HepG2 (cell line): ENCODE data around the gene DNAJC5. TPM values are rescaled to one million over a fixed set of nuclear protein-coding genes. Genes with fewer than 3 reads are reported as not detected.

Source experiments
- ARID2 ChIP-seq: sonication (generic); formaldehyde crosslinking; IDR thresholded peaks from 2 replicates; pipeline ENCODE4 v1.8.1; 2022; ENCODE audit warnings: mild to moderate bottlenecking, missing genetic modification reagents, borderline replicate concordance
- KIAA2018 ChIP-seq: sonication (generic); formaldehyde crosslinking; IDR thresholded peaks from 2 replicates; pipeline ENCODE4 v1.5.0; 2020; ENCODE audit warnings: mild to moderate bottlenecking, missing genetic modification reagents, borderline replicate concordance
- NKX3-1 ChIP-seq: sonication (generic); formaldehyde crosslinking; IDR thresholded peaks from 2 replicates; pipeline ENCODE4 v1.5.0; 2020; ENCODE audit warnings: missing genetic modification reagents
- POLR2G ChIP-seq: fragments of 200-400 bp; formaldehyde crosslinking; IDR thresholded peaks from 2 replicates; pipeline ENCODE4 v1.6.1; 2018; ENCODE audit warnings: mild to moderate bottlenecking, low read depth, low read length, moderate library complexity
- TERF1 ChIP-seq: sonication (generic); formaldehyde crosslinking; IDR thresholded peaks from 2 replicates; pipeline ENCODE4 v1.8.0; 2022; ENCODE audit warnings: mild to moderate bottlenecking, missing genetic modification reagents, moderate library complexity
- ZBTB2 ChIP-seq: sonication (generic); formaldehyde crosslinking; IDR thresholded peaks from 2 replicates; pipeline ENCODE4 v1.8.0; 2022; ENCODE audit warnings: low read depth, missing genetic modification reagents
- ZNF644 ChIP-seq: IDR thresholded peaks from 2 replicates; pipeline ENCODE4 v1.6.1; 2016; ENCODE audit warnings: low read depth
- polyA plus RNA-seq, 8 experiments: library from polyadenylated mRNA; depleted of rRNA in 3 of 8; stranded (reverse) in 7 of 8; unstranded in 1 of 8; fragments of >200 nt; fragmentation: Illumina TruSeq in 4 of 8; extraction: Trizol in 4 of 8; gene quantifications; 2 replicates each; pipeline versions ENCODE4 v1.2.1 to v1.2.3, GENCODE V29; 2011 to 2016; ENCODE audit warnings: low read depth in 4 of 8, missing spikeins in 1 of 8, mixed read lengths in 1 of 8; ENCODE audit not compliant: insufficient read depth in 1 of 8
- total RNA-seq, 5 experiments: library from RNA; depleted of rRNA; stranded (reverse); fragments of >200 nt; fragmentation: Illumina TruSeq; extraction: Trizol; gene quantifications; 2 replicates each; pipeline ENCODE4 v1.2.3, GENCODE V29; 2016; ENCODE audit warnings: low read depth in 1 of 5
- TF ChIP-seq, protein P1 (sequence below): sonication (generic); formaldehyde crosslinking; IDR thresholded peaks from 2 replicates; pipeline ENCODE4 v1.8.0; 2022; ENCODE audit warnings: mild to moderate bottlenecking, missing genetic modification reagents, borderline replicate concordance

DNAJC5 gene
- total and polyA plus RNA-seq, 2 of the 13 experiments (the other 11 are each of a cell fraction or from before 2014, with no cell fraction given) = 42.8 to 64.5 TPM

- TF ChIP-seq, protein P1, sequence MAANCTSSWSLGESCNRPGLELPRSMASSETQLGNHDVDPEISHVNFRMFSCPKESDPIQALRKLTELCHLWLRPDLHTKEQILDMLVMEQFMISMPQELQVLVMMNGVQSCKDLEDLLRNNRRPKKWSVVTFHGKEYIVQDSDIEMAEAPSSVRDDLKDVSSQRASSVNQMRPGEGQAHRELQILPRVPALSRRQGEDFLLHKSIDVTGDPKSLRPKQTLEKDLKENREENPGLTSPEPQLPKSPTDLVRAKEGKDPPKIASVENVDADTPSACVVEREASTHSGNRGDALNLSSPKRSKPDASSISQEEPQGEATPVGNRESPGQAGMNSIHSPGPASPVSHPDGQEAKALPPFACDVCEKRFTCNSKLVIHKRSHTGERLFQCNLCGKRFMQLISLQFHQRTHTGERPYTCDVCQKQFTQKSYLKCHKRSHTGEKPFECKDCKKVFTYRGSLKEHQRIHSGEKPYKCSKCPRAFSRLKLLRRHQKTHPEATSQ (CRISPR knock-in tag) = no peak
- TF ChIP-seq TERF1 (no peak), KIAA2018 (CRISPR knock-in tag) (no peak), POLR2G (peak; percentile 83), ARID2 (no peak), ZBTB2 (peak; percentile 98), NKX3-1 (CRISPR knock-in tag) (peak; percentile 89; the same call in 1 of the 2 replicates), ZNF644 (CRISPR knock-in tag) (no peak)
Measured at GRCh38 chr20:63978319-63979228, 83.6 kb downstream of the DNAJC5 start (continued).
